Left lung (tissue), 10 donors: Measurements from ENCODE around the gene RAB3C. TPM values are rescaled to one million over a fixed set of nuclear protein-coding genes. Genes with fewer than 3 reads are reported as not detected.

Source experiments
- ATAC-seq: fragments of 200-7000 bp; cut with Tn5 transposase; one replicate; pipeline ENCODE4 v1.9.1; 2020; ENCODE audit warnings: moderate library complexity
- DNase-seq, 4 donors: peaks; one replicate each; pipeline ENCODE4 v3.0.0-alpha.2; 2013 to 2020
- H3K27ac ChIP-seq, 2 donors: fragments of 200-600 bp; sonication (generic) in 1 of 2; one replicate each; pipeline versions ENCODE4 v1.5.0 to v1.8.0; 2020 to 2021
- H3K27me3 ChIP-seq, 2 donors: fragments of 200-600 bp; sonication (generic) in 1 of 2; one replicate each; pipeline versions ENCODE4 v1.5.0 to v1.8.0; 2020 to 2021
- H3K36me3 ChIP-seq, 2 donors: fragments of 200-600 bp; sonication (generic) in 1 of 2; one replicate each; pipeline versions ENCODE4 v1.5.0 to v1.8.0; 2020 to 2021
- H3K4me1 ChIP-seq, 2 donors: fragments of 200-600 bp; one replicate each; pipeline ENCODE4 v1.8.0; 2021
- H3K4me3 ChIP-seq, 2 donors: fragments of 200-600 bp; sonication (generic) in 1 of 2; one replicate each; pipeline versions ENCODE4 v1.5.0 to v1.8.0; 2020 to 2021; ENCODE audit warnings: mild to moderate bottlenecking in 1 of 2
- H3K9me3 ChIP-seq, 2 donors: fragments of 200-600 bp; sonication (generic) in 1 of 2; one replicate each; pipeline versions ENCODE4 v1.5.0 to v1.8.0; 2020 to 2021
- intact Hi-C, 2 donors: fragments of 100-400 bp; cut with DNase I; formaldehyde crosslinking; loops; one replicate each; pipeline versions ENCODE4 v1.11.2 to v1.14.2; 2022
- polyA plus RNA-seq, 6 donors: library from polyadenylated mRNA; unstranded; fragments of 120-200 nt; gene quantifications; one replicate each; pipeline ENCODE4 v1.2.1, GENCODE V29; 2013; ENCODE audit not compliant: insufficient read length in 6 of 6
- total RNA-seq, 2 donors: library from RNA; stranded (reverse); fragmentation: NEBNext Ultra II Directional; extraction: Animal tissue kit (Norgen Biotek cat#: 25700); gene quantifications; one replicate each; pipeline ENCODE4 v1.2.1, GENCODE V29; 2021
- TF ChIP-seq, protein P1 (sequence below), 2 donors: fragments of 200-600 bp; sonication (generic) in 1 of 2; IDR thresholded peaks; one replicate each; pipeline versions ENCODE4 v1.5.0 to v1.8.0; 2021; ENCODE audit warnings: antibody characterized with exemption in 2 of 2
- donor health status: DM: no; HTN: yes; CAD: no.
- donor health status: DM: no; HTN: no; CAD: no.

Gene RAB3C
- total and polyA plus RNA-seq, 8 donors = 1.1 to 3.5 (median 1.6) TPM

DNA sequence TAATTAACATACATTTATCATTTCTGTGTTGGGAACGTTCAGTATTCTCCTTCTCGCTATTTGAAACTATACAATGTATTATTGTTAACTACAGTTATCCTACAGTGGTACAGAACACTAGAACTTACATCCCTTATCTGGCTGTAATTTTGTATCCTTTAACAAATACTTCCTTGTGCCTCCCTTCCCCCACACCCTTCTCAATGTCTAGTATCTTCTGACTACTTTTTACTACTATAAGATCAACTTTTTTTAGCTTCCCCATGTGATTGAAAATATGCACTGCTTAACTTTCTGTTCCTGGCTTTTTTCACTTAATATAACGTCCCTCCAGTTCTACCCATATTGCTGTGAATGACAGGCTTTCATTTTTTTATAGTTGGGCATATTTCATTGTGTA lies 253.5 kb downstream of the RAB3C start:
- H3K27ac ChIP-seq = no peak overlapping the region
- H3K9me3 ChIP-seq = peaks cover 0 to 28% of the 10 kb centered on the region in 2 donors
- H3K36me3 ChIP-seq = no peaks in the 10 kb centered on the region
- intact Hi-C loops = no loop called here
- TF ChIP-seq, protein P1, sequence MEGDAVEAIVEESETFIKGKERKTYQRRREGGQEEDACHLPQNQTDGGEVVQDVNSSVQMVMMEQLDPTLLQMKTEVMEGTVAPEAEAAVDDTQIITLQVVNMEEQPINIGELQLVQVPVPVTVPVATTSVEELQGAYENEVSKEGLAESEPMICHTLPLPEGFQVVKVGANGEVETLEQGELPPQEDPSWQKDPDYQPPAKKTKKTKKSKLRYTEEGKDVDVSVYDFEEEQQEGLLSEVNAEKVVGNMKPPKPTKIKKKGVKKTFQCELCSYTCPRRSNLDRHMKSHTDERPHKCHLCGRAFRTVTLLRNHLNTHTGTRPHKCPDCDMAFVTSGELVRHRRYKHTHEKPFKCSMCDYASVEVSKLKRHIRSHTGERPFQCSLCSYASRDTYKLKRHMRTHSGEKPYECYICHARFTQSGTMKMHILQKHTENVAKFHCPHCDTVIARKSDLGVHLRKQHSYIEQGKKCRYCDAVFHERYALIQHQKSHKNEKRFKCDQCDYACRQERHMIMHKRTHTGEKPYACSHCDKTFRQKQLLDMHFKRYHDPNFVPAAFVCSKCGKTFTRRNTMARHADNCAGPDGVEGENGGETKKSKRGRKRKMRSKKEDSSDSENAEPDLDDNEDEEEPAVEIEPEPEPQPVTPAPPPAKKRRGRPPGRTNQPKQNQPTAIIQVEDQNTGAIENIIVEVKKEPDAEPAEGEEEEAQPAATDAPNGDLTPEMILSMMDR (IDR thresholded peaks at IDR 0.05) = no peak
- ATAC-seq (no peak), DNase-seq (no peak)
- no peak overlapping the region for H3K4me3 ChIP-seq
- H3K4me1 ChIP-seq = no peaks in the 10 kb centered on the region
- H3K27me3 ChIP-seq = no peaks in the 10 kb centered on the region

DNA sequence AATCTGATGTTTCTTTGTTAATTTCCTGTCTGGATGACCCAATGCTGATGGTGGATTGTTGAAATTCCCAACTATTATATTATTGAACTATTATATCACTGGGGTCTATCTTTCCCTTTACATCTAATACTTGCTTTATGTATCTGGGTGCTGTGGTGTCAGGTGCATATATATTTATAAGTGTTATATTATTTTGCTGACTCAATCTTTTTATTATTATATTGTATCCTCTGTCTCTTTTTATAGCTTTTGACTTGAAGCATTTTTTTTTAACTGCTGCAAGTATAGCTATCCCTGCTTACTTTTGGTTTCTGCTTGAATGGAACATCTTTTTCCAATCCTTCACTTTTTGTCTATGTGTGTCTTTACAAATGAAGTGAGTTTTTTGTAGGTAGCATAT lies 255.9 kb downstream of the RAB3C start:
- H3K36me3 ChIP-seq = no peaks in the 10 kb centered on the region
- no peak overlapping the region for H3K27ac ChIP-seq
- TF ChIP-seq, protein P1 (IDR thresholded peaks at IDR 0.05) = no peak
- intact Hi-C loops = no loop called here
- H3K4me1 ChIP-seq = no peaks in the 10 kb centered on the region
- no peak overlapping the region for H3K4me3 ChIP-seq
- H3K9me3 ChIP-seq = peaks cover 0 to 28% of the 10 kb centered on the region in 2 donors
- DNase-seq (no peak), ATAC-seq (no peak)
- H3K27me3 ChIP-seq = no peaks in the 10 kb centered on the region

DNA sequence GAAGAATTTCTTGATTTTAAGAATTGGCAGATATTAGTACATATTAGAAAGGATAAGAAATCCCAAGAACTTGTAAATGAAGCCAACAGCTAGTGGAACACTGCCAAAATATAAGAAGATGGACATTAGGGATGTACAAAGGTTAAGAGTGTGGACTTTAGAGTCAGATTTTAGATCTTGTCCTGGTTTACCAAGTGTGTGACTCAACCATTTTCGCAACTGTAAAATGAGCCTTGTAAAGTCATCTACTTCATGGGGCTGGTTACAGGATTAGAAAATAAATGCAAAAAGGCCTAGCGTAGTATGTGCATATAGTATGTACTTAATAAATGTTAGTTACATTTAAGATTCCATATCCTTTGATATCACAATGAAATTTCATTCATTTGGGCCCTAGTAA lies 260.0 kb downstream of the RAB3C start:
- DNase-seq (no peak), ATAC-seq (no peak)
- Histone ChIP-seq H3K4me1 (no peaks in the 10 kb centered on the region), H3K27ac (no peak overlapping the region), H3K27me3 (no peaks in the 10 kb centered on the region), H3K9me3 (peaks cover 0 to 28% of the 10 kb centered on the region in 2 donors), H3K4me3 (no peak overlapping the region), H3K36me3 (no peaks in the 10 kb centered on the region)
- intact Hi-C loops = no loop called here
- TF ChIP-seq, protein P1 (IDR thresholded peaks at IDR 0.05) = no peak

DNA sequence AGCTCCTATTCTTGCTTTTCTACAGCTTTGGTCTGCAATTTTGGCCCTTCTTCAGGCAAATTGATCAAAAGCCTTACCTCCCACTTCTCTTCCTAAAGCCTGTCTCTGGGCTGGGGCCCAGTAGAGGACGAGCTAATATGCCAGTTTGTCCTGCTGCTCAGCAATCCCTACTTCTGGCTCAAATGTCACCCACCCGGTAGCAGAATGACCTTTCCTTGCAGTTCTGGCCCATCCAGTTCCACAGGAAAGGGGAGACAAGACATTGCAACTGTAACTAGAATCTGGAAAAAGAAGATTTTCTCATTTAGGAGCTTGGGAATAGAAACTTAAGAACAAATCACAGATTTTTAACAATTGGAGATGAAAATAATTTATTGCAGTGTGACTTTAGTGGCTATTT lies 261.5 kb downstream of the RAB3C start:
- Histone ChIP-seq H3K9me3 (peaks cover 0 to 16% of the 10 kb centered on the region in 2 donors), H3K36me3 (no peaks in the 10 kb centered on the region), H3K27me3 (no peaks in the 10 kb centered on the region), H3K4me3 (no peak overlapping the region), H3K4me1 (no peaks in the 10 kb centered on the region), H3K27ac (no peak overlapping the region)
- TF ChIP-seq, protein P1 (IDR thresholded peaks at IDR 0.05) = no peak
- intact Hi-C loops = no loop called here
- DNase-seq (no peak), ATAC-seq (no peak)

DNA sequence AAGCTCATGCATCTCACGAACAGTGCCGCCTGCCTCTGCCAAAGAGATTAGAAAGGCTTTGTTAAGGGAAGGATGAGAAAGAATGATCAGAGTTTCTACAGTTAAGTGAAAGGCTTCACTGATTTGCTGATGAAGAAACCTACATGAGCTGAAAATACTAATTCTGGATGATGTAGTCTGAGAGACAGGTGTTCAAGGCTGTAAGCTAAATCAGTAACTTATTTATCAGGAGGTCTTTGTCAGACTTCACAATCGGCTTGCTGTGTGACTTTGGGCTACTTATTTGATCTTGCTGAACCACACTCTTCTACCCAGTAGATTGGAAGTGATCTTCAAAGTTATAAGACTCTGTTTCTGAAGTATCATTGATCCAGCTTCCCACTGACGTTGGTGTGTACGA lies 264.2 kb downstream of the RAB3C start:
- H3K27me3 ChIP-seq = no peaks in the 10 kb centered on the region
- no peak overlapping the region for H3K27ac ChIP-seq
- H3K36me3 ChIP-seq = no peaks in the 10 kb centered on the region
- no peak overlapping the region for H3K4me3 ChIP-seq
- TF ChIP-seq, protein P1 (IDR thresholded peaks at IDR 0.05) = no peak
- H3K4me1 ChIP-seq = no peaks in the 10 kb centered on the region
- intact Hi-C loops = no loop called here
- ATAC-seq (no peak), DNase-seq (no peak)
- no peaks in the 10 kb centered on the region for H3K9me3 ChIP-seq
